B cell (primary cell): ENCODE results near the gene KREMEN2. TPM values are rescaled to one million over a fixed set of nuclear protein-coding genes. Genes with fewer than 3 reads are reported as not detected.
"Not testable (repeated sequence)": the region's sequence is repeated elsewhere in the genome, so short reads cannot be mapped to it uniquely, and the experiment has no call there.

Experiments used
- ATAC-seq: fragments of 200-7000 bp; cut with Tn5 transposase; one replicate; pipeline ENCODE4 v1.10.0; 2021; ENCODE audit warnings: low read depth, mild to moderate bottlenecking, moderate number of reproducible peaks, moderate library complexity
- CTCF ChIA-PET: fragments of 350-600 bp; sonication (Branson Sonifier 250); formaldehyde crosslinking; loops from one replicate; lab custom pipeline; 2021; ENCODE audit warnings: antibody characterized with exemption, inconsistent platforms; lab: Charles Lee
- POLR2A ChIA-PET: fragments of 350-600 bp; sonication (Branson Sonifier 250); formaldehyde crosslinking; loops from one replicate; lab custom pipeline; 2021; ENCODE audit warnings: antibody characterized with exemption; lab: Charles Lee
- DNase-seq: peaks from one replicate; pipeline ENCODE4 v3.0.0; 2013
- H2AFZ ChIP-seq: 2 replicates; pipeline ENCODE4 v1.6.1; 2012; ENCODE audit warnings: mild to moderate bottlenecking, low read depth, low read length; ENCODE audit not compliant: insufficient read depth, poor library complexity, severe bottlenecking
- H3K27ac ChIP-seq, 2 donors: 1 replicate in 1 of 2; 2 replicates in 1 of 2; pipeline ENCODE4 v1.5.1; 2012 to 2013; ENCODE audit warnings: low read length in 2 of 2, mild to moderate bottlenecking in 2 of 2, moderate library complexity in 1 of 2
- H3K27me3 ChIP-seq, 4 experiments: fragments of 200-600 bp in 1 of 4; sonication (generic) in 1 of 4; replicated peaks in 1 of 4; 1 replicate in 2 of 4; 2 replicates in 2 of 4; pipeline versions ENCODE4 v1.6.1 to v1.7.0; 2013 to 2016; ENCODE audit warnings: low read length in 3 of 4, mild to moderate bottlenecking in 2 of 4, mixed read lengths in 1 of 4, moderate library complexity in 1 of 4; ENCODE audit not compliant: insufficient read depth in 4 of 4, control insufficient read depth in 3 of 4; ENCODE audit errors: control extremely low read depth in 1 of 4
- H3K36me3 ChIP-seq, 2 experiments: replicated peaks in 1 of 2; 1 replicate in 1 of 2; 2 replicates in 1 of 2; pipeline versions ENCODE4 v1.6.1 to v1.7.1; 2013; ENCODE audit warnings: low read length in 1 of 2; ENCODE audit not compliant: insufficient read depth in 2 of 2, control insufficient read depth in 1 of 2; ENCODE audit errors: control extremely low read depth in 1 of 2, extremely low read depth in 1 of 2
- H3K4me1 ChIP-seq, 2 donors: fragments of 200-600 bp in 1 of 2; sonication (generic) in 1 of 2; 1 replicate in 1 of 2; 2 replicates in 1 of 2; pipeline versions ENCODE4 v1.5.1 to v1.6.1; 2013 to 2017; ENCODE audit warnings: low read length in 2 of 2; ENCODE audit not compliant: control insufficient read depth in 2 of 2, insufficient read depth in 2 of 2
- H3K4me2 ChIP-seq: replicated peaks from 2 replicates; pipeline ENCODE3; 2012; ENCODE audit warnings: mild to moderate bottlenecking, low read depth, low read length; ENCODE audit not compliant: poor library complexity, severe bottlenecking
- H3K4me3 ChIP-seq, 5 experiments: fragments of 200-600 bp in 1 of 5; sonication (generic) in 1 of 5; 1 replicate in 3 of 5; 2 replicates in 2 of 5; pipeline versions ENCODE4 v1.5.1 to v1.7.0; 2011 to 2016; ENCODE audit warnings: low read length in 4 of 5, mild to moderate bottlenecking in 4 of 5, low read depth in 2 of 5, control low read depth in 1 of 5, moderate library complexity in 1 of 5; ENCODE audit not compliant: insufficient read depth in 1 of 5; ENCODE audit errors: control extremely low read depth in 1 of 5, extremely low read depth in 1 of 5
- H3K79me2 ChIP-seq: fragments of 200-600 bp; sonication (generic); one replicate; pipeline ENCODE4 v1.6.0; 2016; ENCODE audit warnings: low read length; ENCODE audit not compliant: control insufficient read depth, insufficient read depth
- H3K9ac ChIP-seq: fragments of 200-600 bp; sonication (generic); 2 replicates; pipeline ENCODE4 v1.6.1; 2017; ENCODE audit warnings: mild to moderate bottlenecking, low read length, moderate library complexity
- H3K9me3 ChIP-seq, 3 donors: one replicate each; pipeline versions ENCODE4 v1.6.1 to v1.7.1; 2013; ENCODE audit warnings: low read length in 2 of 3; ENCODE audit not compliant: control insufficient read depth in 2 of 3, insufficient read depth in 1 of 3; ENCODE audit errors: control extremely low read depth in 1 of 3
- H4K20me1 ChIP-seq: 2 replicates; pipeline ENCODE4 v1.6.0; 2012; ENCODE audit warnings: mild to moderate bottlenecking, low read length; ENCODE audit not compliant: insufficient read depth, control insufficient read depth, poor library complexity, severe bottlenecking
- H3K27ac Mint-ChIP-seq: one replicate; pipeline ENCODE4 v1.8.0; 2021; ENCODE audit warnings: mixed read lengths
- H3K27me3 Mint-ChIP-seq: one replicate; pipeline ENCODE4 v1.8.0; 2021; ENCODE audit warnings: mixed read lengths
- H3K4me1 Mint-ChIP-seq: one replicate; pipeline ENCODE4 v1.8.0; 2021; ENCODE audit warnings: mixed read lengths
- H3K4me3 Mint-ChIP-seq: one replicate; pipeline ENCODE4 v1.8.0; 2021; ENCODE audit warnings: mixed read lengths
- H3K9me3 Mint-ChIP-seq: one replicate; pipeline ENCODE4 v1.8.0; 2022; ENCODE audit warnings: mixed read lengths; ENCODE audit not compliant: insufficient read depth
- CTCF ChIP-seq: fragments of 200-600 bp; IDR thresholded peaks from one replicate; pipeline ENCODE4 v1.8.0; 2022; ENCODE audit warnings: antibody characterized with exemption, mild to moderate bottlenecking
- EZH2 ChIP-seq: IDR thresholded peaks from 2 replicates; pipeline ENCODE4 v1.6.1; 2012; ENCODE audit warnings: borderline replicate concordance, low read depth, mild to moderate bottlenecking, moderate library complexity, low read length; ENCODE audit not compliant: insufficient read depth, poor library complexity, severe bottlenecking
- WGBS: methylation state at CpG from one replicate; pipeline ENCODE4 v1.1.5; 2013; ENCODE audit warnings: missing lambda C conversion rate; ENCODE audit not compliant: insufficient coverage; 5-methylcytosine and 5-hydroxymethylcytosine counted together
- intact Hi-C: fragments of 100-400 bp; cut with micrococcal nuclease; formaldehyde crosslinking; loops from one replicate; pipeline ENCODE4 v1.10.0; 2022
- polyA plus RNA-seq: library from polyadenylated mRNA; depleted of rRNA; stranded (reverse); fragments of >200 nt; gene quantifications from 2 replicates; pipeline ENCODE4 v1.2.3, GENCODE V29; 2012
- total RNA-seq, 2 donors: library from RNA; stranded (reverse); fragments of 120-200 nt in 1 of 2; gene quantifications; 1 replicate in 1 of 2; 2 replicates in 1 of 2; pipeline versions ENCODE4 v1.2.3 to v1.2.4, GENCODE V29; 2013 to 2022

KREMEN2 gene
- total and polyA plus RNA-seq, 2 donors (not counting 1 experiment from before 2014, with no cell fraction given) = 0.17 to 1.1 TPM

DNA sequence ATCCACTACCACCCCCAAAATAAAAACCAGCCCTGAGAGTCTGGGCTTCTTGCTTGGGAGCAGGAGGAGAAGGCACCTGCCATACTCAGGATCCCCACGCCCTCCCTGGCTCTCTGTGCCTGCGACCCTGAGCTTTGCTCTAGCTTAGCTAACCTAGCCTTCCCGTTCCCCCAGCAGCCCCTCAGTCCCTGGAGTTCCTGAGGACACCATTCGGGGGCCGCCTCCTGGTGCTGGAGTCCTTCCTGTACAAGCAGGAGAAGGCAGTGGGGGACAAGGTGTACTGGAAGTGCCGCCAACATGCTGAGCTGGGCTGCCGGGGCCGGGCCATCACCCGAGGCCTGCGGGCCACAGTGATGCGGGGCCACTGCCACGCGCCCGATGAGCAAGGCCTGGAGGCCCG, 33.8 kb upstream of the KREMEN2 start:
- peaks cover 7% of the 10 kb centered on the region for H3K4me1 Mint-ChIP-seq
- no peaks in the 10 kb centered on the region for H3K27me3 Mint-ChIP-seq
- no peak overlapping the region for H3K9ac ChIP-seq
- H2AFZ ChIP-seq = no peak overlapping the region
- intact Hi-C loops = no loop called here
- no peak overlapping the region for H3K27ac ChIP-seq
- H3K27me3 ChIP-seq = no peaks in the 10 kb centered on the region
- peaks cover 6% of the 10 kb centered on the region for H3K79me2 ChIP-seq
- ChIA-PET CTCF (interaction anchor here (0.6 kb wide), 1 partner anchor 50 kb away, joined by 3 read pairs; no protein-coding TSS in a partner anchor), POLR2A (no interaction called here)
- TF ChIP-seq CTCF = no peak
- TF ChIP-seq EZH2 = no peak
- H3K9me3 ChIP-seq = no peaks in the 10 kb centered on the region
- no peak overlapping the region for H3K4me2 ChIP-seq
- H3K4me3 ChIP-seq = no peak overlapping the region
- no peaks in the 10 kb centered on the region for H3K9me3 Mint-ChIP-seq
- H3K36me3 ChIP-seq = peaks cover 0 to 15% of the 10 kb centered on the region in 2 experiments
- H3K27ac Mint-ChIP-seq = no peak overlapping the region
- over 99% methylated on average over 15 of the region's 15 CpGs for WGBS
- DNase-seq (no peak), ATAC-seq (no peak)
- no peak overlapping the region for H3K4me3 Mint-ChIP-seq
- peaks cover 5% of the 10 kb centered on the region for H4K20me1 ChIP-seq
- peaks cover 4 to 9% of the 10 kb centered on the region in 2 donors for H3K4me1 ChIP-seq

DNA sequence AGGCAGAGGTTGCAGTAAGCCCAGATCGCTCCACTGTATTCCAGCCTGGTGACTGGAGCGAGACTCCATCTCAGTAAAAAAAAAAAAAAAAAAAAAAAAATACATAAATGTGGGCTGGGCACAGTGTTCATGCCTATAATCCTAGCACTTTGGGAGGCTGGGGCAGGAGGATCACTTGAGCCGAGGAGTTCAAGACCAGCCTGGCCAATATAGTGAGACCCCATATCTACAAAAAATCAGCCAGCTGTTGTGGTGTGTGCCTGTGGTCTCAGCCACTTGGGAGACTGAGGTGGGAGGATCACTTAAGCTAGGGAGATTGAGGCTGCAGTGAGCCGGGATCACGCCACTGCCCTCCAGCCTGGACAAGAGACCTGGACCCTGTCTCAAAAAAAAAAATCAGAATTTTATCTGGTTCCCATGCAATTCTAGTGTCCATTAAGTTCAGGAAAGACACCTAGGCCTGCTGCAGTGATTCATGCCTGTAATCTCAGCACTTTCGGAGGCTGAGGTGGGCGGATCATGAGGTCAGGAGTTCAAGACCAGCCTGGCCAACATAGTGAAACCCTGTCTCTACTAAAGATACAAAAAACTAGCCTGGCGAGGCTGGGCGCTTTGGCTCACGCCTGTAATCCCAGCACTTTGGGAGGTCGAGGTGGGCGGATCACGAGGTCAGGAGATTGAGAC, 32.7 kb upstream of the KREMEN2 start:
- H3K27ac Mint-ChIP-seq, DNase-seq, H3K4me2 ChIP-seq, H3K27ac ChIP-seq, H3K9me3 Mint-ChIP-seq, H3K79me2 ChIP-seq, H4K20me1 ChIP-seq, H3K27me3 ChIP-seq, intact Hi-C loops, ATAC-seq, H2AFZ ChIP-seq, H3K9ac ChIP-seq, H3K4me3 Mint-ChIP-seq, H3K9me3 ChIP-seq, H3K4me1 Mint-ChIP-seq, H3K4me1 ChIP-seq, H3K4me3 ChIP-seq, H3K27me3 Mint-ChIP-seq: not testable (repeated sequence)
- H3K36me3 ChIP-seq = peaks cover 0 to 15% of the 10 kb centered on the region in 2 experiments
- ChIA-PET CTCF (interaction anchor here (0.8 kb wide), 1 partner anchor 53 kb away, joined by 4 read pairs; no protein-coding TSS in a partner anchor), POLR2A (interaction anchor here (0.7 kb wide), 1 partner anchor 32 kb away, joined by 4 read pairs; no protein-coding TSS in a partner anchor)
- WGBS = 100% methylated on average over 8 of the region's 13 CpGs
